HepG2 (cell line): ENCODE data around the gene MPP3. TPM values are rescaled to one million over a fixed set of nuclear protein-coding genes. Genes with fewer than 3 reads are reported as not detected.

Experiments used
- AHDC1 ChIP-seq: sonication (generic); formaldehyde crosslinking; IDR thresholded peaks from 2 replicates; pipeline ENCODE4 v1.5.1; 2020; ENCODE audit warnings: mild to moderate bottlenecking, missing genetic modification reagents, borderline replicate concordance
- CCDC6 ChIP-seq: sonication (generic); formaldehyde crosslinking; IDR thresholded peaks from 2 replicates; pipeline ENCODE4 v1.8.1; 2022; ENCODE audit warnings: mild to moderate bottlenecking, missing genetic modification reagents, moderate library complexity
- DMTF1 ChIP-seq: sonication (generic); formaldehyde crosslinking; IDR thresholded peaks from 2 replicates; pipeline ENCODE4 v1.4.0; 2020; ENCODE audit warnings: mild to moderate bottlenecking, missing genetic modification reagents
- FOXK1 ChIP-seq: sonication (generic); formaldehyde crosslinking; IDR thresholded peaks from 2 replicates; pipeline ENCODE4 v1.4.0; 2020; ENCODE audit warnings: low read depth, missing genetic modification reagents, borderline replicate concordance
- JUND ChIP-seq: sonication (generic); formaldehyde crosslinking; IDR thresholded peaks from 2 replicates; pipeline ENCODE4 v1.8.0; 2022; ENCODE audit warnings: mild to moderate bottlenecking, missing genetic modification reagents
- KDM1A ChIP-seq: IDR thresholded peaks from 2 replicates; pipeline ENCODE4 v1.6.1; 2016; ENCODE audit warnings: missing compliant biosample characterization
- NFE2L1 ChIP-seq: sonication (generic); formaldehyde crosslinking; IDR thresholded peaks from 2 replicates; pipeline ENCODE4 v1.4.0; 2020; ENCODE audit warnings: missing genetic modification reagents, mild to moderate bottlenecking, borderline replicate concordance
- SKI ChIP-seq: fragments of 450-650 bp; IDR thresholded peaks from one replicate; pipeline ENCODE4 v1.6.1; 2018; ENCODE audit warnings: mild to moderate bottlenecking; ENCODE audit not compliant: partially characterized antibody
- STAT5B ChIP-seq: sonication (generic); formaldehyde crosslinking; IDR thresholded peaks from 2 replicates; pipeline ENCODE4 v1.4.0; 2020; ENCODE audit warnings: missing genetic modification reagents
- ZBED4 ChIP-seq: sonication (generic); formaldehyde crosslinking; IDR thresholded peaks from 2 replicates; pipeline ENCODE4 v1.4.0; 2020; ENCODE audit warnings: missing genetic modification reagents, borderline replicate concordance
- ZC3H13 ChIP-seq: sonication (generic); formaldehyde crosslinking; IDR thresholded peaks from 2 replicates; pipeline ENCODE4 v1.8.1; 2023; ENCODE audit warnings: mild to moderate bottlenecking, missing genetic modification reagents, moderate library complexity
- ZKSCAN5 ChIP-seq: sonication (generic); formaldehyde crosslinking; IDR thresholded peaks from 2 replicates; pipeline ENCODE4 v1.5.1; 2020; ENCODE audit warnings: mild to moderate bottlenecking, missing genetic modification reagents
- ZNF232 ChIP-seq: sonication (generic); formaldehyde crosslinking; IDR thresholded peaks from 2 replicates; pipeline ENCODE4 v1.4.0; 2020; ENCODE audit warnings: missing genetic modification reagents, borderline replicate concordance
- ZNF446 ChIP-seq: sonication (generic); formaldehyde crosslinking; IDR thresholded peaks from 2 replicates; pipeline ENCODE4 v1.5.0; 2020; ENCODE audit warnings: mild to moderate bottlenecking, missing genetic modification reagents
- ZNF572 ChIP-seq: sonication (generic); formaldehyde crosslinking; IDR thresholded peaks from 2 replicates; pipeline ENCODE4 v1.5.1; 2020; ENCODE audit warnings: mild to moderate bottlenecking, missing genetic modification reagents
- ZSCAN31 ChIP-seq: sonication (generic); formaldehyde crosslinking; IDR thresholded peaks from 2 replicates; pipeline ENCODE4 v1.5.0; 2020; ENCODE audit warnings: low read depth, mild to moderate bottlenecking, missing genetic modification reagents
- polyA plus RNA-seq, 8 experiments: library from polyadenylated mRNA; depleted of rRNA in 3 of 8; stranded (reverse) in 7 of 8; unstranded in 1 of 8; fragments of >200 nt; fragmentation: Illumina TruSeq in 4 of 8; extraction: Trizol in 4 of 8; gene quantifications; 2 replicates each; pipeline versions ENCODE4 v1.2.1 to v1.2.3, GENCODE V29; 2011 to 2016; ENCODE audit warnings: low read depth in 4 of 8, missing spikeins in 1 of 8, mixed read lengths in 1 of 8; ENCODE audit not compliant: insufficient read depth in 1 of 8
- total RNA-seq, 5 experiments: library from RNA; depleted of rRNA; stranded (reverse); fragments of >200 nt; fragmentation: Illumina TruSeq; extraction: Trizol; gene quantifications; 2 replicates each; pipeline ENCODE4 v1.2.3, GENCODE V29; 2016; ENCODE audit warnings: low read depth in 1 of 5

MPP3 gene
- total and polyA plus RNA-seq, 2 of the 13 experiments (the other 11 are each of a cell fraction or from before 2014, with no cell fraction given) = 0.91 to 1.8 TPM

- no peak for TF ChIP-seq AHDC1
- TF ChIP-seq ZBED4 (CRISPR knock-in tag) = 0 out of 2 replicates have a peak, but pooled peaks have one; percentile 57
- TF ChIP-seq ZNF446 (CRISPR knock-in tag) = no peak
- TF ChIP-seq STAT5B = no peak
- TF ChIP-seq ZSCAN31 (CRISPR knock-in tag) = no peak
- TF ChIP-seq ZC3H13 (CRISPR knock-in tag) = no peak
- TF ChIP-seq KDM1A (CRISPR knock-in tag) = 0 out of 2 replicates have a peak, but pooled peaks have one; percentile 52
- no peak for TF ChIP-seq NFE2L1 (CRISPR knock-in tag)
- TF ChIP-seq SKI = peak; percentile 21
- no peak for TF ChIP-seq ZNF572 (CRISPR knock-in tag)
- no peak for TF ChIP-seq ZNF232
- no peak for TF ChIP-seq DMTF1 (CRISPR knock-in tag)
- TF ChIP-seq CCDC6 (CRISPR knock-in tag) = no peak
- TF ChIP-seq FOXK1 (CRISPR knock-in tag) = peak; percentile 62; the same call in 1 of the 2 replicates
- no peak for TF ChIP-seq ZKSCAN5
- no peak for TF ChIP-seq JUND
These were observed 72.6 kb downstream of the MPP3 start (continued) for GRCh38 chr17:43760254-43760852.
